Right hindlimb (tissue), 1 donor: Measurements from ENCODE around the gene SULT2B1.
A peak's percentile ranks its signal among the peaks of the same experiment; 100 is the strongest.
"Not testable (repeated sequence)": the region's sequence is repeated elsewhere in the genome, so short reads cannot be mapped to it uniquely, and the experiment has no call there.

Source experiments
- DNase-seq: peaks from one replicate; pipeline ENCODE4 v3.0.0-alpha.2; 2018

Gene SULT2B1

GRCh38 chr19:48551437-48552302 lies at the start of gene SULT2B1:
Gene SULT2B1 (plus strand): TSS chr19:48552172. CDS start chr19:48552253, 81 bp downstream.
- DNase-seq: no peak

GRCh38 chr19:48502350-48503018 lies 49.5 kb upstream of the SULT2B1 start:
- no peak for DNase-seq

GRCh38 chr19:48506138-48506733 lies 45.7 kb upstream of the SULT2B1 start:
- DNase-seq: no peak

- no peak for DNase-seq
These were observed 44.0 kb upstream of the SULT2B1 start for GRCh38 chr19:48507911-48508439.

GRCh38 chr19:48508729-48509411 lies 43.1 kb upstream of the SULT2B1 start:
- no peak for DNase-seq

GRCh38 chr19:48509467-48510194 lies 42.3 kb upstream of the SULT2B1 start:
- no peak for DNase-seq

- DNase-seq: peak; percentile 76
These were observed 41.3 kb upstream of the SULT2B1 start for GRCh38 chr19:48510421-48511268.

- no peak for DNase-seq
These were observed 40.6 kb upstream of the SULT2B1 start for GRCh38 chr19:48511321-48511731.

GRCh38 chr19:48511800-48512503 lies 40.0 kb upstream of the SULT2B1 start, which contains the start of gene LMTK3:
Gene LMTK3 (minus strand): TSS chr19:48511835. CDS start chr19:48511576, 259 bp downstream.
- no peak for DNase-seq

GRCh38 chr19:48512504-48513288 lies 39.3 kb upstream of the SULT2B1 start:
- no peak for DNase-seq

GRCh38 chr19:48513289-48514122 lies 38.5 kb upstream of the SULT2B1 start:
- no peak for DNase-seq

- no peak for DNase-seq
These were observed 37.9 kb upstream of the SULT2B1 start for GRCh38 chr19:48514123-48514458.

GRCh38 chr19:48516536-48516935 lies 35.4 kb upstream of the SULT2B1 start:
- no peak for DNase-seq

- DNase-seq: no peak
These were observed 33.8 kb upstream of the SULT2B1 start for GRCh38 chr19:48518207-48518606.

- not testable (repeated sequence) for DNase-seq
These were observed 32.5 kb upstream of the SULT2B1 start for GRCh38 chr19:48519426-48519825.

GRCh38 chr19:48520134-48520533 lies 31.8 kb upstream of the SULT2B1 start:
- no peak for DNase-seq

GRCh38 chr19:48524221-48524620 lies 27.8 kb upstream of the SULT2B1 start:
- no peak for DNase-seq

- DNase-seq: no peak
These were observed 27.2 kb upstream of the SULT2B1 start for GRCh38 chr19:48524732-48525131.

- no peak for DNase-seq
These were observed 22.8 kb upstream of the SULT2B1 start for GRCh38 chr19:48529156-48529555.
